DMS153 treated with DMSO at 0.1 percent for 48 hours (cell line): ENCODE data around the gene CHGA.

Source experiments
- DNase-seq: peaks from one replicate; lab custom pipeline; 2025; ENCODE audit not compliant: unreplicated experiment; lab: John Stamatoyannopoulos, UW

CHGA gene

GRCh38 chr14:92942976-92943710 is 20.2 kb downstream of the CHGA start:
- DNase-seq, result no peak

GRCh38 chr14:92943855-92944570 is 21.1 kb downstream of the CHGA start:
- DNase-seq, result no peak

DNA sequence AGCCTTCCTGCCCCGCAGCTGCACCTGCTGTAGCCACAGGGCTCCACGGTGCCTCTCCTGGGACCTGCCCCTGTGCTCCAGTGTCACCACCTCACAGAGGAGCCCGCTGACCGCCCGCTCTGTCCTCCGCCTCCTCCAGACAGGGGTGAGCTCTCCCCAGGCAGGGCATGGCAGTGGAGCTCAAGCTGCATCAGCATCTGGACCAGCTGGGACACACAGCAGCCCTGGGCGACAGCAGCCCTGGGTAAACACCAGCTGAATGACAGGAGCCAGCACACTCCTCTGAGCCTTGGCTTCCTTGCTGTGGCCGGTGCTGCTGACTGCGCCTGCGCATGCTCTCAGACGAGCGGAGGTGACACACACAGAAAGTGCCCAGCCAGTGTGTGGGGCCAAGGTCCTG is 22.0 kb downstream of the CHGA start:
- DNase-seq, result peak; percentile 83

- no peak for DNase-seq
These were observed 22.6 kb downstream of the CHGA start for GRCh38 chr14:92945544-92945943.

GRCh38 chr14:92945959-92946846 is 23.3 kb downstream of the CHGA start:
- DNase-seq, result peak; percentile 80

GRCh38 chr14:92946847-92947545 is 24.0 kb downstream of the CHGA start:
- no peak for DNase-seq

DNA sequence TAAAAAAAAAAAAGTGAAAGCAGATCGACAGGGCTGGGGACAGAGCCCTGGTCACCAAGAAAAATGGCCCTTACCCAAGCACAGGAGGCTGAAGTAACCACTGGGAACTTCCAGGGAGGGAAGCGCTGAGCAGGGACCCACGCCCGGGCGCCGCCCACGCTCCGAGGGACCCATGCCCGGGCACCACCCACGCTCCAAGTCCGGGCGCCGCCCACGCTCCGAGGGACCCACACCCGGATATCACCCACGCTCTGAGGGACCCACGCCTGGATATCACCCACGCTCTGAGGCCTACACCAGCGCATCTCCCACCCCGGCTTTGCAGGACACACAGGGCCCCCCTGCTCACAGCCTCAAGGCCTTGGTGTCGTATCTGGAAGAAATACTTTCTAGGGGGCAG is 25.7 kb downstream of the CHGA start:
- no peak for DNase-seq

GRCh38 chr14:92949496-92950192 is 26.7 kb downstream of the CHGA start:
- no peak for DNase-seq

DNA sequence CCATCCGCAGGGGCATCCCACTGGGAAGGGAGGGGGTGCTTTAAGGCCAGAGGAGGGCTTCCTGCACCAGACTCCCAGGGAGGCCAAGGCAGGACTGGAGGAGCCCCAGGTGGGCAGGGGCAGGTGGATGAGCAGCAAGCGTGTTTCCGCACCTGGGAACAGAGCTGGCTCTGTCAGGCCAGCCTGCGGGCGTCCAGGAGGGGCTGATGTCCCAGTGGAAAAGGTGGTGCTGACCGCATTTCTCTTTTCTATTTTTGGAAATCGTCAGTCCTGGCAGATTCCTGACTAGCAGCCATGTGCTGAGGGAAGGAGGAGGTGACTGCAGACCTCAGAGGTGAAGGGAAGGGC is 27.2 kb downstream of the CHGA start:
- DNase-seq, result no peak

DNA sequence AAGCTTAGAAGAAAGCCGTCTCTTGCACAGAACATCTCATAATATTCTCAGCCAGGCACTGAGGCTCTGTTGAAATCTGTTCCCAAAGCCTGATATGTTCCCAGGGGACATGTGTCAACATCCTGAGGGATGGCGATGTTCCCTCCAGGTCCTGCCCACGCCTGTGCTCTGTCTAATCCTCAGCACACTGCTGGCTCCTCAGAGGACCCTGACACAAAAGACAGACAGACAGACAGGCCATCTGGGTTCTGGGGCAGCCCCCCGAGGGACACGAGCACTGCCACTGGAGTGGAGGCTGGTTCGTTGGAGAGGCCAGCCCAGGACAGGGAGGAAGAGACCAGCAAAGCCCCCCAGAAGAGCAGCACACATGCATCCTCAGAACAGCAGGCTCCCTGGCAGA is 27.8 kb downstream of the CHGA start:
- DNase-seq, result no peak

DNA sequence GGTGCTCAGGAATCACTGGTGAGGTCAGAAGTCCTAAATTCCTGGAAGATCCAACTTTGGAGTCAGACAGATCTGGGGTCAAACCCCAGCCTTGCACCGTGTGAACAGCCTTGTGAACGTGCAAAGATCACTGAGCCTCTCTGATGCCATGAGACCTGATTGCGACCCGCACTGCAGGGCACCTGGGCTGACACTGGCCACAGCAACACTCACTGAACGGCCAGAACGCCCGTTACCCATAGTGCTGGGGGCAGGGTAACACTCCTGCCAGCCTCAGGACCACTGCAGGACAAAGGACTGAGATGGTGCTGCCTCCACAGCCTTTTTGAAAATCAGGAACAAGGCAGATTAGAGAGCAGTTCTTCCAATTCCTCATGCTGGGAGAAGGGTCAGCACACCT is 28.3 kb downstream of the CHGA start:
- DNase-seq, result no peak

DNA sequence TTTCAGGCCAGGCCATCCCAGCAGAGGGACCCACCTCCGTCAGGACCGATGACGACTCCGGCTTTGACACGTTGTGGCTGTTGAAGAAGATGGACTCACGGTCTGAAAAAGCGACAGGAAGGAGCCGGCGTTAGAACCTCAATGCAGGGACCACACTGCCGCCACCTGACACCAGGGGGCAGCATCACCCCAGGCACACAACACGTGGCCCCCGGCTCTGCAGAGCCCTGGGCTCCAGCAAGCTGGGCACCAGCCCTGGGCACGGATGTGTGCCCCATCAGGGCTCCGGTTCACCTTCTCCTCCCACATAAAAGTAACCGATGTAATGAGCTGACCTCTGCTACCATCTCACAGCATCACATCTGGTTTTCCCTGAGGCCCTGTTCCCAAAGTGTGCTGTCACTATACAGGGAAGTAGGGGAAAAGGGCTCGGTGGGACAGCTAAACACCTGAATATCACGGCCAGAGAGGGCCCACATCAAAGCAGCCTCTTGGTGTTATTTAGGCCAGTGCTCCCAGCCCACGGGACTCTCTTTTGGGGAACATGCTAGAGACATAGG is 29.0 kb downstream of the CHGA start:
- peak; percentile 42 for DNase-seq

- DNase-seq, result no peak
These were observed 29.7 kb downstream of the CHGA start for GRCh38 chr14:92952481-92953298.

DNA sequence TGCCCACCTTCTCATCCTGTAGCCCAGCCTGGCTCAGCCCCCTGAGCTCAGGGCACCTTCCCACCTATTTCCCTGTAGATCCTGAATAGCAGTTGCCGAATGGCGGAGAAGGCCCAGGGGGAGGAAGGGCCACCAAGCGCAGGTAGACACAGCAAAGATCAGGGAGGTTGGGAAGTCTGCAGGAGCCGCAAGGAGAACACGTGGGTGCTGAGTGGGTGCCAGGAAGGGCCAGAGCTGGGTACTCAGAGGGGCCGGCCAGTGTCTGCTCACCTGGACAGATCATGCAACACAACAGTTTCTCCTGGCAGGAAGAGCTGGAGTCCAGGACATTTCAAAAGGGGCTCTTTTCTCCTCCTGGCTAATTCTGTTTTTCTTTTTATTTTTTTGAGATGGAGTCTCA is 30.6 kb downstream of the CHGA start:
- no peak for DNase-seq

GRCh38 chr14:92954933-92955332 is 32.0 kb downstream of the CHGA start:
- no peak for DNase-seq

- no peak for DNase-seq
These were observed 32.4 kb downstream of the CHGA start for GRCh38 chr14:92955381-92955780.

DNA sequence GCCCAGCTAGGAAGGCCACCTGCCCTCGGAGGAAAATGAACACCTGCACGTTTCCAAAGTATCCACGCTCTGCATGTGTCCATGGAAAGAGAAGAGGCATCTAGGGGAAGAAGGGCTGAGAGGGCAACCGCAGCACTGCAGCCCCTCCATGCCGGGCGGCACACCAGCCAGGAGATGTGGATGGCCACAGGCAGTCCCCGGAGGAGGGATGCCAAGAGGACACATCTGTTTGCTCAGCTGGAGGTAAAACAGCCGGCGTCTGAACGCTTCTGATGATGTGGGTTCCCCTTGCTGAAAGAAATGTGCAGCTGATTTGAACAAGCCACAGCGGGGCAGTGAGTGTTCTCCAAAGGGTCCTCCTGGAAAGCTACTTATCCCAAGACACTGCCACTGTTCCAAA is 34.0 kb downstream of the CHGA start:
- no peak for DNase-seq

GRCh38 chr14:92958373-92959188 is 35.6 kb downstream of the CHGA start:
- no peak for DNase-seq

GRCh38 chr14:92959189-92959531 is 36.2 kb downstream of the CHGA start:
- peak; percentile 55 for DNase-seq
